ENCODE results near the gene UBN1. TPM values are rescaled to one million over a fixed set of nuclear protein-coding genes. Genes with fewer than 3 reads are reported as not detected.

The UBN1 gene
- total RNA-seq, 4 donors from 2014 or later, result 56.0 to 119 (median 62.2) TPM

GRCh38 chr16:4813251-4814003 is 33.9 kb upstream of the UBN1 start:
- TF ChIP-seq, protein P1, sequence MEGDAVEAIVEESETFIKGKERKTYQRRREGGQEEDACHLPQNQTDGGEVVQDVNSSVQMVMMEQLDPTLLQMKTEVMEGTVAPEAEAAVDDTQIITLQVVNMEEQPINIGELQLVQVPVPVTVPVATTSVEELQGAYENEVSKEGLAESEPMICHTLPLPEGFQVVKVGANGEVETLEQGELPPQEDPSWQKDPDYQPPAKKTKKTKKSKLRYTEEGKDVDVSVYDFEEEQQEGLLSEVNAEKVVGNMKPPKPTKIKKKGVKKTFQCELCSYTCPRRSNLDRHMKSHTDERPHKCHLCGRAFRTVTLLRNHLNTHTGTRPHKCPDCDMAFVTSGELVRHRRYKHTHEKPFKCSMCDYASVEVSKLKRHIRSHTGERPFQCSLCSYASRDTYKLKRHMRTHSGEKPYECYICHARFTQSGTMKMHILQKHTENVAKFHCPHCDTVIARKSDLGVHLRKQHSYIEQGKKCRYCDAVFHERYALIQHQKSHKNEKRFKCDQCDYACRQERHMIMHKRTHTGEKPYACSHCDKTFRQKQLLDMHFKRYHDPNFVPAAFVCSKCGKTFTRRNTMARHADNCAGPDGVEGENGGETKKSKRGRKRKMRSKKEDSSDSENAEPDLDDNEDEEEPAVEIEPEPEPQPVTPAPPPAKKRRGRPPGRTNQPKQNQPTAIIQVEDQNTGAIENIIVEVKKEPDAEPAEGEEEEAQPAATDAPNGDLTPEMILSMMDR (IDR thresholded peaks at IDR 0.05), result no peak
- TF ChIP-seq POLR2A (IDR thresholded peaks at IDR 0.05), result no peak
- Histone ChIP-seq H3K4me1 (peaks cover 0 to 4% (median 0%) of the 10 kb centered on the region in 4 donors), H3K9me3 (no peaks in the 10 kb centered on the region), H3K4me3 (no peak overlapping the region), H3K27ac (peak overlapping the region in 1 of 4 donors; percentile 67), H3K27me3 (no peaks in the 10 kb centered on the region), H3K36me3 (peaks cover 0 to 89% (median 0%) of the 10 kb centered on the region in 3 donors)
- no peak for DNase-seq

GRCh38 chr16:4814046-4814445 is 33.2 kb upstream of the UBN1 start:
- H3K36me3 ChIP-seq, result peaks cover 0 to 89% (median 0%) of the 10 kb centered on the region in 3 donors
- no peak overlapping the region for H3K4me3 ChIP-seq
- peak overlapping the region in 1 of 4 donors; percentile 67 for H3K27ac ChIP-seq
- no peaks in the 10 kb centered on the region for H3K27me3 ChIP-seq
- H3K4me1 ChIP-seq, result peaks cover 0 to 4% (median 0%) of the 10 kb centered on the region in 4 donors
- H3K9me3 ChIP-seq, result no peaks in the 10 kb centered on the region
- TF ChIP-seq, protein P1 (IDR thresholded peaks at IDR 0.05), result no peak
- TF ChIP-seq POLR2A (IDR thresholded peaks at IDR 0.05), result no peak
- DNase-seq, result no peak

GRCh38 chr16:4814542-4815173 is 32.6 kb upstream of the UBN1 start:
- H3K9me3 ChIP-seq, result no peaks in the 10 kb centered on the region
- TF ChIP-seq POLR2A (IDR thresholded peaks at IDR 0.05), result no peak
- TF ChIP-seq, protein P1 (IDR thresholded peaks at IDR 0.05), result no peak
- H3K4me3 ChIP-seq, result no peak overlapping the region
- H3K27ac ChIP-seq, result peak overlapping the region in 1 of 4 donors; percentile 61
- no peak for DNase-seq
- H3K36me3 ChIP-seq, result peaks cover 0 to 89% (median 5%) of the 10 kb centered on the region in 3 donors
- H3K4me1 ChIP-seq, result peaks cover 0 to 4% (median 0%) of the 10 kb centered on the region in 4 donors
- no peaks in the 10 kb centered on the region for H3K27me3 ChIP-seq

DNA sequence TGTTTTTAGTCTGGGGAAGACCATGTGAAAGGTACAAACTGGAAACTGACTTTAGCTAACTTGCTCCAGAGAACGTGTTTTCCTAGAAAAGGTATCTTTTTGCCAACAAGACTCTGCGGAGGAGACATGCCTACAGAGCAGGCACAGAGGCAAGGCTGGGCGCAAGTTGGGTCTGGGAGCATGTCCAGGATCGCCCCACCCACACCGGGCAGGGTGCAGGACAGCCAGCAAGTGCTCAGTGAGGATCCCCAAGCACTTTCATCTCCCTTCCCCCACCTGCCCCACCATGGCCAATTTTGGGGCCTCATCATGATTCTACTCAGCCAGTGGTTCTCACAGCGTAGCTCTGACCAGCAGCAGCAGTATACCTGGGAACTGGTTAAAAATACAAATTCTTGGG is 26.6 kb upstream of the UBN1 start:
- Histone ChIP-seq H3K36me3 (peaks cover 0 to 93% (median 5%) of the 10 kb centered on the region in 3 donors), H3K4me3 (no peak overlapping the region), H3K9me3 (no peaks in the 10 kb centered on the region), H3K27me3 (no peaks in the 10 kb centered on the region), H3K4me1 (no peaks in the 10 kb centered on the region), H3K27ac (no peak overlapping the region)
- TF ChIP-seq, protein P1 (IDR thresholded peaks at IDR 0.05), result no peak
- no peak for TF ChIP-seq POLR2A (IDR thresholded peaks at IDR 0.05)
- DNase-seq, result no peak

DNA sequence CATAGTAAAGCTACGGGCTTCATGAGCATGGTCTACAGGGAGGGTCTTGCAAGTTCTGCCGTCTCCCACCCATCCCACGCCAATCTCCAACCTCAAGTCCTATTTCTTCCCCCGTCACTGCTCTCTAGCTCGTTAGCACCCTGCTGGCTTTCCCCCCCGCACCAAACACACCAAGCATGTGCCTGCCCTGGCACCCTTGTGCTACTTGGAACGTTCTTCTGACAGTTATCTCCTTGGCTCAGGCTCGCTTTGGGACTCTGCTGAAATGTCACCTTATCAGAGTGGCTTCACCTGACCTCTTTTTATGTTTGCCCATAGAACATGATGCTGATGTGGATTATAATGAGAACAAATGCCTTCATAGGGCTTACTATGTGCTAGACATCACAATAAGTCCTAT is 22.1 kb upstream of the UBN1 start:
- H3K27ac ChIP-seq, result no peak overlapping the region
- TF ChIP-seq POLR2A (IDR thresholded peaks at IDR 0.05), result no peak
- TF ChIP-seq, protein P1 (IDR thresholded peaks at IDR 0.05), result no peak
- H3K4me1 ChIP-seq, result no peaks in the 10 kb centered on the region
- no peak overlapping the region for H3K4me3 ChIP-seq
- H3K9me3 ChIP-seq, result no peaks in the 10 kb centered on the region
- DNase-seq, result no peak
- H3K36me3 ChIP-seq, result peaks cover 0 to 100% (median 0%) of the 10 kb centered on the region in 3 donors
- no peaks in the 10 kb centered on the region for H3K27me3 ChIP-seq

Measured in Peyer's patch (tissue), 4 donors.